MM.1S (cell line): ENCODE results near the gene HOXC9.

ENCODE experiments used
- DNase-seq: peaks from one replicate; pipeline ENCODE4 v3.0.0-alpha.2; 2015
- H2AFZ ChIP-seq: fragments of 300-600 bp; sonication (generic); 2 replicates; pipeline ENCODE4 v1.6.0; 2016; ENCODE audit warnings: antibody characterized with exemption, low read length
- H3F3A ChIP-seq: fragments of 300-600 bp; sonication (generic); 2 replicates; pipeline ENCODE4 v1.6.1; 2016; ENCODE audit warnings: mild to moderate bottlenecking, antibody characterized with exemption, low read length, moderate library complexity, mixed read lengths; ENCODE audit not compliant: insufficient read depth
- H3K27ac ChIP-seq: fragments of 300-600 bp; sonication (generic); 2 replicates; pipeline ENCODE4 v1.5.1; 2016; ENCODE audit warnings: mild to moderate bottlenecking, low read length
- H3K27me3 ChIP-seq: fragments of 300-600 bp; sonication (generic); replicated peaks from 2 replicates; pipeline ENCODE4 v1.6.0; 2016; ENCODE audit warnings: low read length; ENCODE audit not compliant: insufficient read depth
- H3K36me3 ChIP-seq: fragments of 300-600 bp; sonication (generic); replicated peaks from 2 replicates; pipeline ENCODE4 v1.6.1; 2016; ENCODE audit warnings: mild to moderate bottlenecking, low read length, mixed read lengths; ENCODE audit not compliant: insufficient read depth
- H3K4me1 ChIP-seq: fragments of 300-600 bp; sonication (generic); 2 replicates; pipeline ENCODE4 v1.6.1; 2016; ENCODE audit warnings: low read length, mixed read lengths
- H3K4me2 ChIP-seq: fragments of 300-600 bp; sonication (generic); 2 replicates; pipeline ENCODE4 v1.6.0; 2016; ENCODE audit warnings: low read depth, low read length
- H3K4me3 ChIP-seq: fragments of 300-600 bp; sonication (generic); 2 replicates; pipeline ENCODE4 v1.5.1; 2016; ENCODE audit warnings: low read length, mixed read lengths
- H3K79me2 ChIP-seq: fragments of 300-600 bp; sonication (generic); 2 replicates; pipeline ENCODE4 v1.6.1; 2016; ENCODE audit warnings: mixed run types, low read length, mixed read lengths
- H3K9ac ChIP-seq: fragments of 300-600 bp; sonication (generic); 2 replicates; pipeline ENCODE4 v1.6.1; 2016; ENCODE audit warnings: low read length, mixed read lengths
- H3K9me2 ChIP-seq: fragments of 300-600 bp; sonication (generic); replicated peaks from 2 replicates; pipeline ENCODE4 v1.6.1; 2016; ENCODE audit warnings: mild to moderate bottlenecking, low read length, mixed read lengths; ENCODE audit not compliant: insufficient read depth
- H3K9me3 ChIP-seq: fragments of 300-600 bp; sonication (generic); replicated peaks from 2 replicates; pipeline ENCODE4 v1.6.1; 2016; ENCODE audit warnings: mild to moderate bottlenecking, low read length, mixed read lengths; ENCODE audit not compliant: insufficient read depth
- H4K20me1 ChIP-seq: fragments of 300-600 bp; sonication (generic); 2 replicates; pipeline ENCODE4 v1.6.1; 2016; ENCODE audit warnings: mild to moderate bottlenecking, low read length, moderate library complexity, mixed read lengths; ENCODE audit not compliant: insufficient read depth
- CTCF ChIP-seq: fragments of 300-600 bp; sonication (generic); IDR thresholded peaks from 2 replicates; pipeline ENCODE4 v1.5.1; 2016; ENCODE audit warnings: antibody characterized with exemption, low read length, mixed read lengths
- EZH2 ChIP-seq: fragments of 300-600 bp; sonication (generic); optimal IDR thresholded peaks from 2 replicates; pipeline ENCODE3; 2017; ENCODE audit warnings: low read depth, mild to moderate bottlenecking, antibody characterized with exemption, low read length, mixed read lengths
- EZH2phosphoT487 ChIP-seq: fragments of 300-600 bp; sonication (generic); IDR thresholded peaks from 2 replicates; pipeline ENCODE4 v1.6.1; 2018; ENCODE audit warnings: antibody characterized with exemption, low read length

HOXC9 gene

DNA sequence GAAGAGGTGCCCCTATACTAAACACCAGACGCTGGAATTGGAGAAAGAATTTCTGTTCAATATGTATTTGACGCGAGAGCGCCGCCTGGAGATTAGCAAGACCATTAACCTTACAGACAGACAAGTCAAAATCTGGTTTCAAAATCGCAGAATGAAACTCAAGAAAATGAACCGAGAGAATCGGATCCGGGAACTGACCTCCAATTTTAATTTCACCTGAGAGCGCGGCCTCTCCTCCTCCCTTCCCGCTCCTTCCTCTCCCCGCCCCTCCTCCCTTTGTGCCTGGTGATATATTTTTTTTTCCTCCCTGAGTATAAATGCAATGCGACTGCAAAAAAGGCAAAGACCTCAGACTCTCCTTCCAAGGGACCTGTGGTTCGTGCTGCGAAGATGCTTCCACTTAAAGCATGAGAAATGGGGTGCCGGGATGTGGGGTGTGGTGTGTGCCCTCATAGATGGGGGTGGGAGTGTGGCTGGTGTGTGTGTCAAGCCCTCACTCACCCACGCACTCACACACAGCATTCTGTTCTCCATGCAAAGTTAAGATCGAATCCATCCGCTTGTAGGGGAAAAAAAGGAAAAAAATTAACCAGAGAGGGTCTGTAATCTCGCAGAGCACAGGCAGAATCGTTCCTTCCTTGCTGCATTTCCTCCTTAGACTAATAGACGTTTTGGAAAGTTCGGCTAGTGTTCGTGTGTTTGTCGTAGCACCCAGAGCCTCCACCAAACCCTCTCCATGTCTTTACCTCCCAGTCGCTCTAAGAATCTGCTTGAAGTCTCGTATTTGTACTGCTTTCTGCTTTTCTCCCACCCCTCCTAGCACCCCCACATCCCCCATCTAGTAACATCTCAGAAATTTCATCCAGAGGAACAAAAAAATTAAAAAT, 10.5 kb upstream of the HOXC9 start:
- no peaks in the 10 kb centered on the region for H3K79me2 ChIP-seq
- H4K20me1 ChIP-seq, result no peaks in the 10 kb centered on the region
- H3K4me2 ChIP-seq, result peak overlapping the region; percentile 79
- H3K36me3 ChIP-seq, result no peaks in the 10 kb centered on the region
- TF ChIP-seq EZH2, result peak; percentile 21
- TF ChIP-seq CTCF, result peak; percentile 76
- TF ChIP-seq EZH2phosphoT487, result no peak
- H3K4me1 ChIP-seq, result peaks cover 20% of the 10 kb centered on the region; the same call in 1 of the 2 replicates
- H3K9me2 ChIP-seq, result no peaks in the 10 kb centered on the region
- H3K4me3 ChIP-seq, result peak overlapping the region; percentile 45
- DNase-seq, result peak; percentile 80
- H3K27ac ChIP-seq, result no peak overlapping the region
- no peaks in the 10 kb centered on the region for H3K9me3 ChIP-seq
- H3K9ac ChIP-seq, result no peak overlapping the region
- H3K27me3 ChIP-seq, result peaks cover 96% of the 10 kb centered on the region
- H2AFZ ChIP-seq, result no peak overlapping the region
- 0 out of 2 replicates have a peak, but pooled peaks cover 6% of the 10 kb centered on the region for H3F3A ChIP-seq

DNA sequence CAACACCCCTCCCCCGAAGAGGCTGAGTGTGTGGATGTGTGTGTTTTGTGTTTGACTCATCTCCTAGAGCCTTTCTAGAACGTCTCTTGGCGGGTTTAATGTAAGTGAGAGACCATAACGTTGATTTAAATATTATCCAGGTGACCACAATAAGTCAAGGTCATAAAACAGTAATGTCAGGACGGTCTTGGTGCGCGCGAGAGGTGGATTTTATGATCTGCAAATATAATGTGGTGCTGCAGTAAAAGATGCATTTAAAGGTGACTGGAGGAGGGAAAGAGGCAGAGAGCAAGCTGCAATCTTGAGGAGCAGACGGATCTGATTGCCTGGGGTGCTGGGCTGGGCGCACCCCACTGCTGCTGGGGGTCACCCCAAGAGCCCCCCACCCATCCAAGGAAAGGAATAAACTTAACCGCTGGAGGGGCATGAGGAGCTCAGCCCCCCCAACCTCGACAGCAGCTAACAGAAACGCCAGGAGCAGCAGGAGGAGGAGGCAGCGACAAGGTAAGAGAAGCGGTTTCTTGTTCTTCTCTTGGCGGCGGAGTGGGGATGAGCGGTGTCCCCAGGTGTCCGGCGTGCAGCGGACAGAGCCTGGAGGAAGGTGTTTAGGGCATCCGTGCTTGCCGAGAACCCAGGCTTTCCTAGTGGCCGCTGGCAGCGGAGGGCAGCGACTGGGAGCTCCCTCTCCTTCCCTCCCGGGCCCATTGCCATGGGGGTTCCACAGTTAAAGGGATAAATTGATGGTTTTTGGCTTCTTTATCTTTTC, 9.5 kb upstream of the HOXC9 start:
- TF ChIP-seq EZH2 (peak; percentile 79), CTCF (no peak), EZH2phosphoT487 (no peak)
- Histone ChIP-seq H3K9ac (no peak overlapping the region), H3K27me3 (peaks cover 98% of the 10 kb centered on the region), H3K9me3 (no peaks in the 10 kb centered on the region), H2AFZ (no peak overlapping the region), H3F3A (0 out of 2 replicates have a peak, but pooled peaks cover 6% of the 10 kb centered on the region), H3K9me2 (no peaks in the 10 kb centered on the region), H3K4me3 (no peak overlapping the region), H4K20me1 (no peaks in the 10 kb centered on the region), H3K27ac (no peak overlapping the region), H3K4me1 (peaks cover 20% of the 10 kb centered on the region; the same call in 1 of the 2 replicates), H3K36me3 (no peaks in the 10 kb centered on the region), H3K4me2 (no peak overlapping the region), H3K79me2 (no peaks in the 10 kb centered on the region)
- no peak for DNase-seq

GRCh38 chr12:53991077-53991460, 8.9 kb upstream of the HOXC9 start:
- Histone ChIP-seq H3K4me1 (peaks cover 20% of the 10 kb centered on the region; the same call in 1 of the 2 replicates), H3K4me3 (no peak overlapping the region), H4K20me1 (no peaks in the 10 kb centered on the region), H3K4me2 (no peak overlapping the region), H3K27me3 (peaks cover 96% of the 10 kb centered on the region), H3K36me3 (no peaks in the 10 kb centered on the region), H2AFZ (no peak overlapping the region), H3K9me3 (no peaks in the 10 kb centered on the region), H3K9ac (no peak overlapping the region), H3K27ac (no peak overlapping the region), H3K9me2 (no peaks in the 10 kb centered on the region), H3K79me2 (no peaks in the 10 kb centered on the region), H3F3A (0 out of 2 replicates have a peak, but pooled peaks cover 6% of the 10 kb centered on the region)
- TF ChIP-seq EZH2phosphoT487, result no peak
- TF ChIP-seq CTCF, result no peak
- peak; percentile 28 for TF ChIP-seq EZH2
- no peak for DNase-seq
